D721Med (cell line): ENCODE measurements around the gene CDH2.
A peak's percentile ranks its signal among the peaks of the same experiment; 100 is the strongest.

Source experiments
- DNase-seq: peaks from one replicate; pipeline ENCODE4 v3.0.0; 2011; ENCODE audit warnings: low spot score; ENCODE audit not compliant: insufficient read length
- FAIRE-seq: peaks from 2 replicates; lab custom pipeline; 2011; peaks lifted over from hg19 to GRCh38; lab: Jason Lieb, UNC
- TF ChIP-seq, protein P1 (sequence below): IDR thresholded peaks from 2 replicates; pipeline ENCODE4 v1.5.1; 2012; ENCODE audit warnings: mild to moderate bottlenecking, control low read depth; ENCODE audit not compliant: insufficient read depth; ENCODE audit errors: missing control alignments

CDH2 gene

DNA sequence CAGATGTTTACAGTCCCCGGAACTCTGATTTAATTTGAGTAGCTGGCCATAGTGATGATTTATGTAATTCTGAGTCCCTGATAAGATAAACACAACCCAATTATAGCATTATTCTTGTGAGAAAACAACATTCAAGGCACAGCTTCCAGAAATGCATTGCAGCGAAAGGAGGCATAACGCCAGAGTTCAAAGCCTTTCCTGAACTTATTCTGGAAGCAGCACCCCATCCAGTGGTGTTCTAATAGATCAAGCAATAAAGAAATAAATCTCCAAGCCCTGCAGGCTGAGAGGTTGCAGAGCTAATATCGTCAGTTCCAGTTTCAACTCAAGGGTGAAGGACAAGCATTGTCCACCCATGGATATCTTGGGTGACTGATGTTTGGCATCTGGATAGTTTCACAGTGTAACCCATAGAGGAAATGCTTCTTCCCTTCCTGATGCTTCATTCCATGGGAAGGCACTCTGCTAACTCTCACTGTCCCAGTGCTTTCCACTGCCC lies 18.8 kb downstream of the CDH2 start:
- TF ChIP-seq, protein P1, sequence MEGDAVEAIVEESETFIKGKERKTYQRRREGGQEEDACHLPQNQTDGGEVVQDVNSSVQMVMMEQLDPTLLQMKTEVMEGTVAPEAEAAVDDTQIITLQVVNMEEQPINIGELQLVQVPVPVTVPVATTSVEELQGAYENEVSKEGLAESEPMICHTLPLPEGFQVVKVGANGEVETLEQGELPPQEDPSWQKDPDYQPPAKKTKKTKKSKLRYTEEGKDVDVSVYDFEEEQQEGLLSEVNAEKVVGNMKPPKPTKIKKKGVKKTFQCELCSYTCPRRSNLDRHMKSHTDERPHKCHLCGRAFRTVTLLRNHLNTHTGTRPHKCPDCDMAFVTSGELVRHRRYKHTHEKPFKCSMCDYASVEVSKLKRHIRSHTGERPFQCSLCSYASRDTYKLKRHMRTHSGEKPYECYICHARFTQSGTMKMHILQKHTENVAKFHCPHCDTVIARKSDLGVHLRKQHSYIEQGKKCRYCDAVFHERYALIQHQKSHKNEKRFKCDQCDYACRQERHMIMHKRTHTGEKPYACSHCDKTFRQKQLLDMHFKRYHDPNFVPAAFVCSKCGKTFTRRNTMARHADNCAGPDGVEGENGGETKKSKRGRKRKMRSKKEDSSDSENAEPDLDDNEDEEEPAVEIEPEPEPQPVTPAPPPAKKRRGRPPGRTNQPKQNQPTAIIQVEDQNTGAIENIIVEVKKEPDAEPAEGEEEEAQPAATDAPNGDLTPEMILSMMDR: no peak
- FAIRE-seq: no peak
- DNase-seq: no peak

DNA sequence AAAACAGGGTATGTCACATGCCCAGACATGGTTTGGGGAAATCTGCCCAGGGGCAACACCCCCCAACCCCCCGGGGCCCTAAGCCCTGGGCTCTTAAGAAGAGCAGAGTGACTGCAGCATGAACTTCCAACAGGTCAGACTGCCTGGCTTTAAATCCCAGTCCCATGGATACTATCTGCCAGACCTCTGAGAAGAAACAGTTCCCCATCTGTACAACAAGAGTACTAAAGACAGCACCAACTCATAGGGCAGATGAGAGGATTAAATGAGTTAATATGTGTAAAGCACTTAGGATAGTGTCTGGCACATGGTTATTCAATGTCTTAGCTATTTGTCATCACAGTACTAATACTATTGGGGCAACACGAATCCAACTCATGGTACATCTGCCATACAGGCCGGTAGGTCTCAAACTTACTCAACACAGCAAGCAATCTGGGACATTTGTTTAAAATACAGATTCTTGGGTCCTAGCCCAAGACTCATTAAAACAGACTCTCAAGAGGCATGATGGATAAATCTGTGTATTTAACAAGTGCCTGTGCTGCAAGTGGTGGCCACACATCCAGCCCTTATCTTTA lies 23.4 kb downstream of the CDH2 start:
- TF ChIP-seq, protein P1: no peak

DNA sequence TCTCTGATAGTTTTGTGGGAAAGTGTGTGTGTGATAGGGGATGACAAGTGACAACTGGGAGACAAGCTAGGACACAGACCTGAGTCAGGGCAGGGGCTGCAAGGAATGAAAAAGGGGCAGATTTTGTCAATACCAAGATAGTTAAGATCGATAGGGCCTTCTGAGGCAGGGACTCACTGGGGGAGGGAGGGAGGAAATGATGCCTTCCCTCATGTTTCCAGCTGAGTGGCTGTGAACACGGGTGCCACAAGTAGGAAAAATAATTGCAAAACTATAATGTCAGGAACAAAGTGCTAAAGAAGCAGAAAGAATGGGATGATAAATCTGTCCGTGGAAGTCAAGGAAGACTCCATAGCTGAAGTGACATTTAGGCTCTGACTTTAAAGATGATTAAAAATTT lies 24.2 kb downstream of the CDH2 start:
- no peak for FAIRE-seq
- no peak for DNase-seq
- TF ChIP-seq, protein P1: no peak

More for the DNA sequence above, 23.4 kb downstream of the CDH2 start:
- DNase-seq (no peak), FAIRE-seq (peak; percentile 90)

DNA sequence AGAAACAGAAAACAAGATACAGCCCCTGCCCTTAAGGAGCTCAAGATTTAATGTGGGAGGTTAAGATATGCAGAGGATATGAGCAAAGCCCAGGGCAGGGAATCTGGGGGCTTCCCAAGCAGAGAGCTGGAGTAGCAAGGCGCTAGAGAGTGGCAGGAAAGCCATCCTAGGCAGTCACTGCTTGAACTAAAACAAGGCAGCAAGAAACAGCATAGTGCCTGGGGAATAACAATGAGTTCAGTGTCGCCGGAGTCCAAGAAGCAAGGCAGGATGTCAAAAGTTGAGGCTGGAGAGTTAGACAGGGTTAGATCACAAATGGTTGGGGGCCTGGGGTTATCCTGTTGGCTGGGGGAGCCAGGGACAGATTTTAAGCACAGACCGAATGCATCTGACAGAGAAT lies 24.6 kb downstream of the CDH2 start:
- DNase-seq (no peak), FAIRE-seq (no peak)
- TF ChIP-seq, protein P1: no peak

DNA sequence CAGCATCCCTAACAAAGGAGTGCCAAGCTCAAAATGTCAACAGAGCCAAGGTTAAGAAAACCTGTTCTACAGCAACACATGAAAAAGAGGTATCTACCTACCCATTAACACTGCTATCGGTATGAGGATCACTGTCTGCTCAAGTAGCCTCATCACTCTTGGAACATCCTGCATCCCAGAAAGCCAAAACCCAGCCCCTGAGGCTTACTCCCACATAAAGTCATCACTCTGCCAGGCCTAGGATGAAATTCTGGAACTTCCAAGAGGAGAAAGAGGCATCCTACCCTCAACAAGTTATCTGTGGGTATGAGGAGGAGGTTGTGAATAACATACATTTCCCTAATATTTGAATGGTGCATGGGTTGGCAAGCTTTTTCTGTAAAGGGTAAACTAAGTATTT lies 25.5 kb downstream of the CDH2 start:
- TF ChIP-seq, protein P1: no peak
- no peak for DNase-seq
- no peak for FAIRE-seq

DNA sequence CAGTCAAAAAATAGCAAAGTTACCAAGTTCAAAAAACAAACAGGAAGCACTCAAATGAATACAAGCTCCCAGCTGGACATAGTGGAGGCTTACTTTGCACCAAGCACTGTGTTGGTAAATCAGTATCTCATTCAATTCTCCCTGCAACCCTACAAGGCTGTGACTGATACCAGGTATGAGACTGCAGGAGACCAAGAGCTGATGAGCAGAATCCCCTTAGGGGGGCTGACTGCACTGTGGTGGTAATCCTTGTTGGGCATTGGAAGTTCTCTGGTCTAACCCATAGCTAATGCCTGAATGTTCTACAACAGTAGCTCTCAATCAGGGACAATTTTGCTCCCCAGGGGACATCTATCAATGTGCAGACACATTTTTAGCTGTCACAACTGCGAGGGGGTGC lies 26.0 kb downstream of the CDH2 start:
- TF ChIP-seq, protein P1: no peak
- FAIRE-seq (no peak), DNase-seq (no peak)

DNA sequence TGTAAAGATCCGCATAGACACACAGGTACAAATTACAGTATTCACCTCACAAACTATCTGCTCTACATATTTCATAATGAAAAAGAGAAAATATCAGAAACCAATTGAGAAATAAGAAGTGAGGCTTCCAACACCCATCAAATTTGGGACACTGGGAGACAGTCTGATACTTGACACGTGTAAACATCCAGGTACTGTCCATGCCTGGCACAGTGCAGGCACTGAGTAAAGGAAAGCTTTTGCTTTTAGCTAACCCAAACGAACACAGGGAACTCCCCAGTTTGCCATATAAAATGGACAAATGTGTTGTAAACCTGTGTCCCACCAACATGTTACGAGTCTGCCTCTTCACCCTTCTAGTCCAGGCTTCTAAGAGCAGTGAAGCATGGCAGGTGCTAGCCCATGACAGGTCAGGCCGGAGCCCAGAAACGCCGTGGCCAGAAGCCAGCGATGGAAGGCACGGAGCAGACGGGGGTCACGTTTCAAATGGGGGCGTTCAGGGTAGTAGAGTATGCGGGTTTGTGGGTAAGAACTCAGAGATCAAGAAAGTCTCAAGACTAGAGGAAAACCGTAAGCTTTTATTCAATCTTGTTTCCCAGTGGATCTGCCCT lies 27.0 kb downstream of the CDH2 start:
- TF ChIP-seq, protein P1: no peak
- DNase-seq: no peak

More for the DNA sequence above, 27.0 kb downstream of the CDH2 start:
- FAIRE-seq: no peak
